ENCODE data around the gene PCP4. TPM values are rescaled to one million over a fixed set of nuclear protein-coding genes. Genes with fewer than 3 reads are reported as not detected.

The PCP4 gene
- total and polyA plus RNA-seq, 9 of the 15 experiments (the other 6 are each of a cell fraction or from before 2014, with no cell fraction given): not detected

DNA sequence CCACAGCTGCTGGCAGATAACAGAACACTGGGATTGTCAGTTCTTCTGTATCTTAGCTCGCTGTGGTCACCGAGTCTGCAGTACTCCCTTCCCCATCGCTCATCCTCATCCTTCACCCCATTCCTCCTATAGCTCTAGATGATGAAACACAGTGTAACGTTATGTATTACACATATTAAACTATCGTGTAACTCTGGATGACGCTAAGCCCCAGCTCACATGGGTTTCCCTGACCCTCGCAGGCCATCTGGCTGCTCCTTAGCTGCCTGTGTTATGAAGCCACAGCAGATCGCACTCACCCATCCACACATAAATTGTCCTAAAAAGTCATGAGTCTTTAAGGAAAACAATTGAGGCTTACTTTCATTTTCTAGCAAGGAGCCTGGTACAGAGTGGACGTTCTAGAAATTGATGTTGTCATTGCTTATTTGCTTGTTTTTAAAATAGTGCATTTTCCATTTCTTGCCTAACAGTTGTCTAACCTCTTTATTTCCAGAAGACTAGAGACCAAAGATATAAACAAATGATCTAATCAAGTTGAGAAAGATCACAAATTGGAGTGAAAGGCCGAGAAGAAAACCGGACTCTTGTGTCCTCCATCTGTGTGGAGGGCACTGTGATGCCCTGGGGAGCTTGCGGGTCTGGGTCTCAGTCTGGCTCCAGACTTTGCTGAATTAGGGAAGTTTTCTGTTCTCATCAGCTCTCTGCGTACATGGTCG lies 24.3 kb upstream of the PCP4 start (continued):
- TF ChIP-seq ZNF830 (CRISPR knock-in tag; IDR thresholded peaks at IDR 0.05) (no peak), TOE1 (IDR thresholded peaks at IDR 0.05; ENCODE audit: borderline replicate concordance) (no peak), TOE1 (CRISPR knock-in tag; IDR thresholded peaks at IDR 0.05; ENCODE audit: borderline replicate concordance, low read depth) (no peak), FOXM1 (IDR thresholded peaks at IDR 0.05; ENCODE audit: low read depth) (no peak), FOXM1 (CRISPR knock-in tag; IDR thresholded peaks at IDR 0.05; ENCODE audit: low read depth) (no peak), KAT8 (IDR thresholded peaks at IDR 0.05; ENCODE audit: low read depth) (no peak), BMI1 (IDR thresholded peaks at IDR 0.05; ENCODE audit: low read length) (no peak), ZNF197 (CRISPR knock-in tag; IDR thresholded peaks at IDR 0.05; ENCODE audit: low read depth) (no peak), TAL1 (IDR thresholded peaks at IDR 0.05) (no peak), BHLHE40 (IDR thresholded peaks at IDR 0.05; ENCODE audit: low read length) (no peak), THAP7 (CRISPR knock-in tag; IDR thresholded peaks at IDR 0.05) (no peak), ZKSCAN3 (CRISPR knock-in tag; IDR thresholded peaks at IDR 0.05) (no peak), MCM7 (IDR thresholded peaks at IDR 0.05) (no peak), ZNF695 (CRISPR knock-in tag; IDR thresholded peaks at IDR 0.05) (no peak), USF1 (CRISPR knock-in tag; IDR thresholded peaks at IDR 0.05) (no peak), ZFP1 (CRISPR knock-in tag; IDR thresholded peaks at IDR 0.05) (no peak), IRF1 (CRISPR knock-in tag; IDR thresholded peaks at IDR 0.05; ENCODE audit: borderline replicate concordance) (no peak), NCOA6 (IDR thresholded peaks at IDR 0.05) (no peak)
- TF ChIP-seq, protein P1, sequence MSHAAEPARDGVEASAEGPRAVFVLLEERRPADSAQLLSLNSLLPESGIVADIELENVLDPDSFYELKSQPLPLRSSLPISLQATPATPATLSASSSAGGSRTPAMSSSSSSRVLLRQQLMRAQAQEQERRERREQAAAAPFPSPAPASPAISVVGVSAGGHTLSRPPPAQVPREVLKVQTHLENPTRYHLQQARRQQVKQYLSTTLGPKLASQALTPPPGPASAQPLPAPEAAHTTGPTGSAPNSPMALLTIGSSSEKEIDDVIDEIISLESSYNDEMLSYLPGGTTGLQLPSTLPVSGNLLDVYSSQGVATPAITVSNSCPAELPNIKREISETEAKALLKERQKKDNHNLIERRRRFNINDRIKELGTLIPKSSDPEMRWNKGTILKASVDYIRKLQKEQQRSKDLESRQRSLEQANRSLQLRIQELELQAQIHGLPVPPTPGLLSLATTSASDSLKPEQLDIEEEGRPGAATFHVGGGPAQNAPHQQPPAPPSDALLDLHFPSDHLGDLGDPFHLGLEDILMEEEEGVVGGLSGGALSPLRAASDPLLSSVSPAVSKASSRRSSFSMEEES (CRISPR knock-in tag; IDR thresholded peaks at IDR 0.05): no peak

All from K562 (cell line).